Natural killer cell (primary cell): ENCODE data around the gene CAMK2N1. TPM values are rescaled to one million over a fixed set of nuclear protein-coding genes. Genes with fewer than 3 reads are reported as not detected.

Experiments used
- ATAC-seq, 3 donors: fragments of 150-1000 bp in 2 of 3; fragments of 200-7000 bp in 1 of 3; cut with Tn5 transposase; 1 replicate in 1 of 3; 2 replicates in 2 of 3; pipeline ENCODE4 v1.10.0; 2021; ENCODE audit warnings: mild to moderate bottlenecking in 2 of 3, moderate library complexity in 2 of 3
- DNase-seq, 2 donors: peaks; one replicate each; pipeline versions ENCODE4 v3.0.0 to v3.0.0-alpha.2; 2013 to 2021; ENCODE audit warnings: mixed read lengths in 1 of 2
- H3K27ac ChIP-seq: one replicate; pipeline ENCODE4 v1.5.1; 2013; ENCODE audit warnings: mild to moderate bottlenecking, low read length
- H3K27me3 ChIP-seq: one replicate; pipeline ENCODE4 v1.6.1; 2013; ENCODE audit warnings: low read length; ENCODE audit not compliant: control insufficient read depth, insufficient read depth
- H3K36me3 ChIP-seq: one replicate; pipeline ENCODE4 v1.6.1; 2013; ENCODE audit warnings: low read length; ENCODE audit not compliant: control insufficient read depth, insufficient read depth
- H3K4me1 ChIP-seq: one replicate; pipeline ENCODE4 v1.6.1; 2013; ENCODE audit warnings: low read length; ENCODE audit not compliant: control insufficient read depth, insufficient read depth
- H3K4me3 ChIP-seq: one replicate; pipeline ENCODE4 v1.5.1; 2013; ENCODE audit warnings: low read length
- H3K9me3 ChIP-seq: one replicate; pipeline ENCODE4 v1.6.1; 2013; ENCODE audit warnings: low read length; ENCODE audit not compliant: control insufficient read depth, insufficient read depth
- H3K27ac Mint-ChIP-seq, 2 donors: one replicate each; pipeline ENCODE4 v1.8.0; 2022; ENCODE audit warnings: mild to moderate bottlenecking in 2 of 2, mixed read lengths in 2 of 2, moderate library complexity in 1 of 2
- H3K27me3 Mint-ChIP-seq, 2 donors: one replicate each; pipeline ENCODE4 v1.8.0; 2022; ENCODE audit warnings: low read depth in 2 of 2, mixed read lengths in 2 of 2
- H3K36me3 Mint-ChIP-seq: one replicate; pipeline ENCODE4 v1.8.0; 2022; ENCODE audit warnings: mixed read lengths
- H3K4me1 Mint-ChIP-seq, 2 donors: one replicate each; pipeline ENCODE4 v1.8.0; 2022; ENCODE audit warnings: mixed read lengths in 2 of 2
- H3K4me3 Mint-ChIP-seq: one replicate; pipeline ENCODE4 v1.8.0; 2022; ENCODE audit warnings: mild to moderate bottlenecking, moderate library complexity, mixed read lengths
- H3K9me3 Mint-ChIP-seq, 2 donors: one replicate each; pipeline ENCODE4 v1.8.0; 2022; ENCODE audit warnings: mixed read lengths in 2 of 2
- WGBS: methylation state at CpG from one replicate; pipeline ENCODE4 v1.1.7; 2013; ENCODE audit warnings: missing lambda C conversion rate; ENCODE audit not compliant: insufficient coverage; 5-methylcytosine and 5-hydroxymethylcytosine counted together
- intact Hi-C: fragments of 100-400 bp; cut with micrococcal nuclease; formaldehyde crosslinking; loops from one replicate; pipeline ENCODE4 v1.14.2; 2022
- total RNA-seq, 4 donors: library from RNA; stranded (reverse); fragments of 120-200 nt in 1 of 4; gene quantifications; one replicate each; pipeline versions ENCODE4 v1.2.3 to v1.2.4, GENCODE V29; 2013 to 2022
- TF ChIP-seq, protein P1 (sequence below): fragments of 200-600 bp; IDR thresholded peaks from one replicate; pipeline ENCODE4 v1.8.0; 2022; ENCODE audit warnings: antibody characterized with exemption

The CAMK2N1 gene
- total RNA-seq, 3 donors from 2014 or later (not counting 1 experiment from before 2014, with no cell fraction given), result 1.6 to 2.6 (median 1.6) TPM

DNA sequence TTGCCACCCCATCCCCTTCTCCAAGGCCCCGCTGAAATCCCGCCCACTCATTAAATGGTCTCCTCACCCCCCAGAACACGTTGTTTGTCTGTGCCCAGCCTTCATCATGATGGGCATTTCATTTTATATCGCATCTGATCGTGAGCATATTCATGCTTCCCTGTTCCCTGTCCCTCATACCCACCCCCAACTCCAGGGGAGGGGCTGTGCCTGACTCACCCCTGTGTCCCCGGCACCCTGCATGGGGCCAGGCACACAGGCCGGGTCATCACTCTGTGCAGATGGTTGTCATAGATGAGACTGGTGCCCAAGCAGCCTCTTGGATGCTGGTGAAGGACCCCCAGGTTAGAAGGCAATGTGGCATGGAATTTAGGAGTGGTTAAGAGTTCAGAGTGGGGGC lies 11.0 kb downstream of the CAMK2N1 start:
- H3K4me3 Mint-ChIP-seq, result no peak overlapping the region
- Histone ChIP-seq H3K9me3 (no peaks in the 10 kb centered on the region), H3K36me3 (no peaks in the 10 kb centered on the region), H3K27ac (no peak overlapping the region), H3K4me1 (peaks cover 2% of the 10 kb centered on the region), H3K4me3 (no peak overlapping the region), H3K27me3 (peaks cover 5% of the 10 kb centered on the region)
- ATAC-seq (no peak), DNase-seq (no peak)
- no peaks in the 10 kb centered on the region for H3K36me3 Mint-ChIP-seq
- no peaks in the 10 kb centered on the region for H3K4me1 Mint-ChIP-seq
- WGBS, result 64% methylated on average over 7 of the region's 7 CpGs
- no peaks in the 10 kb centered on the region for H3K9me3 Mint-ChIP-seq
- TF ChIP-seq, protein P1, sequence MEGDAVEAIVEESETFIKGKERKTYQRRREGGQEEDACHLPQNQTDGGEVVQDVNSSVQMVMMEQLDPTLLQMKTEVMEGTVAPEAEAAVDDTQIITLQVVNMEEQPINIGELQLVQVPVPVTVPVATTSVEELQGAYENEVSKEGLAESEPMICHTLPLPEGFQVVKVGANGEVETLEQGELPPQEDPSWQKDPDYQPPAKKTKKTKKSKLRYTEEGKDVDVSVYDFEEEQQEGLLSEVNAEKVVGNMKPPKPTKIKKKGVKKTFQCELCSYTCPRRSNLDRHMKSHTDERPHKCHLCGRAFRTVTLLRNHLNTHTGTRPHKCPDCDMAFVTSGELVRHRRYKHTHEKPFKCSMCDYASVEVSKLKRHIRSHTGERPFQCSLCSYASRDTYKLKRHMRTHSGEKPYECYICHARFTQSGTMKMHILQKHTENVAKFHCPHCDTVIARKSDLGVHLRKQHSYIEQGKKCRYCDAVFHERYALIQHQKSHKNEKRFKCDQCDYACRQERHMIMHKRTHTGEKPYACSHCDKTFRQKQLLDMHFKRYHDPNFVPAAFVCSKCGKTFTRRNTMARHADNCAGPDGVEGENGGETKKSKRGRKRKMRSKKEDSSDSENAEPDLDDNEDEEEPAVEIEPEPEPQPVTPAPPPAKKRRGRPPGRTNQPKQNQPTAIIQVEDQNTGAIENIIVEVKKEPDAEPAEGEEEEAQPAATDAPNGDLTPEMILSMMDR, result no peak
- peaks cover 49% of the 10 kb centered on the region in 2 donors for H3K27me3 Mint-ChIP-seq
- intact Hi-C loops, result no loop called here
- H3K27ac Mint-ChIP-seq, result no peak overlapping the region

DNA sequence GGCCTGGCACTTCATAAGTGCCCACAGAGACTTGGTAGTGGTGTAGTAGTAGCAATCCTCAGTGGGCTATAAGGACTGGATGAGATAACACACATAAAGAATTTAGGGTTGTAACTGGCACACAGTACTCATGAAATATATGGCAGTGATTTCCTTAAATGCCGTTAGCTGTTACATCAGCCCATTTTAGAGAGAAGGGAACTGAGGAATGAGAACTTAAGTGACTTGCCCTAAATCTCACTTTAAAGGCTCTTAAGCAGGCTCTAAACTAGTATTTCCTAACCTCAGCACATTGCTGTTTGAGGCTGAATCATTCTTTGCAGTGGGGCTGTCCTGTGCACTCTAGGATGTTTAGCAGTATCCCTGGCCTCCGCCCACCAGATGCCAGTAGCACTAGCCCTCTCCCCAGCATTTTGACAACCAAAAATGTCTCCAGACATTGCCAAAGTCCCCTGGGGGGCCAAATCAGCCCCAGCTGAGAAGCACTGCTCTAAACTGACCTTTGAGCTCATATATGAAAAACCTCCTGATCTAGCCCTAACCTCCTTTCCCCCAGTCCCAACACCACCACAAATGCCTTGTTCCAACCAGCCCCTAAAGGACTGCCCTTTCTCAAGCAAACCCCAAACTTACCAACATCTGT lies 11.6 kb downstream of the CAMK2N1 start:
- Mint-ChIP-seq H3K4me3 (no peak overlapping the region), H3K9me3 (no peaks in the 10 kb centered on the region), H3K36me3 (no peaks in the 10 kb centered on the region), H3K27ac (no peak overlapping the region), H3K27me3 (peaks cover 44 to 45% of the 10 kb centered on the region in 2 donors), H3K4me1 (no peaks in the 10 kb centered on the region)
- DNase-seq, result no peak
- intact Hi-C loops, result no loop called here
- Histone ChIP-seq H3K9me3 (no peaks in the 10 kb centered on the region), H3K27ac (no peak overlapping the region), H3K4me3 (no peak overlapping the region), H3K27me3 (peaks cover 5% of the 10 kb centered on the region), H3K4me1 (peaks cover 2% of the 10 kb centered on the region), H3K36me3 (no peaks in the 10 kb centered on the region)
- ATAC-seq, result no peak
- TF ChIP-seq, protein P1, result no peak
- 85% methylated on average over 2 of the region's 2 CpGs for WGBS

DNA sequence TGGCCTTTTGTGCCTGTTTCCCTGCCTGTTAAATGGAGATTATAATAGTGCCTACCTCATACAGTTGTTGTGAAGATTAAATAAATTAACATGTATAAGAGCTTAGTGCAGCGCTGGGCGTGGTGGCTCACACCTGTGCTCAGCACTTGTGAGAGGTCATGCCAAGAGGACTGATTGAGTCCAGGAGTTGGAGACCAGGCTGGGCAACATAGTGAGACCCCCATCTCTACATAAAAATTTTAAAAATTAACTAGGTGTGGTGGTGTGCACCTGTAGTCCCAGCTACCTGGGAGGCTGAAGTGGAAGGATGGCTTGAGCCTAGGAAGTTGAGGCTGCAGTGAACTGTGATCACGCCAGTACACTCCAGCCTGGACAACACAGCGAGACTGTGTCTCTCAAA lies 12.1 kb downstream of the CAMK2N1 start:
- no peak overlapping the region for H3K4me3 Mint-ChIP-seq
- H3K27me3 Mint-ChIP-seq, result peaks cover 42 to 44% of the 10 kb centered on the region in 2 donors
- Histone ChIP-seq H3K27me3 (peaks cover 5% of the 10 kb centered on the region), H3K4me1 (peaks cover 2% of the 10 kb centered on the region), H3K36me3 (no peaks in the 10 kb centered on the region), H3K4me3 (no peak overlapping the region), H3K27ac (no peak overlapping the region), H3K9me3 (no peaks in the 10 kb centered on the region)
- no peak for DNase-seq
- H3K4me1 Mint-ChIP-seq, result no peaks in the 10 kb centered on the region
- ATAC-seq, result no peak
- 90% methylated on average over 3 of the region's 4 CpGs for WGBS
- no peaks in the 10 kb centered on the region for H3K9me3 Mint-ChIP-seq
- H3K27ac Mint-ChIP-seq, result no peak overlapping the region
- H3K36me3 Mint-ChIP-seq, result no peaks in the 10 kb centered on the region
- intact Hi-C loops, result no loop called here
- TF ChIP-seq, protein P1, result no peak
